GM12865 (cell line): ENCODE measurements around the gene ADAM15.

Experiments
- DNase-seq: peaks from one replicate; pipeline ENCODE4 v3.0.0; 2010; ENCODE audit warnings: low read depth
- H3K4me3 ChIP-seq: 2 replicates; pipeline ENCODE4 v1.5.1; 2011; ENCODE audit warnings: mild to moderate bottlenecking, low read depth, low read length, control low read depth
- CTCF ChIP-seq: IDR thresholded peaks from 2 replicates; pipeline ENCODE4 v1.5.1; 2011; ENCODE audit warnings: low read length, control low read depth, low read depth, inconsistent platforms; ENCODE audit not compliant: insufficient read depth; ENCODE audit errors: missing control alignments

Gene ADAM15

GRCh38 chr1:155079210-155079486 lies 28.0 kb downstream of the ADAM15 start:
- TF ChIP-seq CTCF: no peak
- DNase-seq: no peak
- 0 out of 2 replicates have a peak overlapping the region, but pooled peaks have one; percentile 7 for H3K4me3 ChIP-seq

- TF ChIP-seq CTCF: no peak
- DNase-seq: no peak
- no peak overlapping the region for H3K4me3 ChIP-seq
Observed at GRCh38 chr1:155079487-155080311, 28.6 kb downstream of the ADAM15 start.

- H3K4me3 ChIP-seq: no peak overlapping the region
- DNase-seq: no peak
Observed at GRCh38 chr1:155080312-155081228, 29.5 kb downstream of the ADAM15 start.

GRCh38 chr1:155081472-155082300 lies 30.6 kb downstream of the ADAM15 start:
- no peak overlapping the region for H3K4me3 ChIP-seq
- no peak for DNase-seq
- no peak for TF ChIP-seq CTCF

More at GRCh38 chr1:155080312-155081228, 29.5 kb downstream of the ADAM15 start:
- TF ChIP-seq CTCF: no peak

GRCh38 chr1:155082301-155083051 lies 31.4 kb downstream of the ADAM15 start:
- H3K4me3 ChIP-seq: no peak overlapping the region
- no peak for TF ChIP-seq CTCF
- DNase-seq: no peak

- no peak for TF ChIP-seq CTCF
- H3K4me3 ChIP-seq: no peak overlapping the region
- DNase-seq: no peak
Observed at GRCh38 chr1:155083052-155083541, 32.0 kb downstream of the ADAM15 start.
